K562 (cell line): ENCODE results near the gene SPEG. TPM values are rescaled to one million over a fixed set of nuclear protein-coding genes. Genes with fewer than 3 reads are reported as not detected.
A peak's percentile ranks its signal among the peaks of the same experiment; 100 is the strongest.

Experiments
- BCOR ChIP-seq: fragments of 450-650 bp; IDR thresholded peaks from 2 replicates; pipeline ENCODE4 v1.6.1; 2016
- EZH2 ChIP-seq: IDR thresholded peaks from 2 replicates; pipeline ENCODE4 v1.6.1; 2012; ENCODE audit warnings: low read depth, mild to moderate bottlenecking, inconsistent platforms, low read length, borderline replicate concordance
- HDAC2 ChIP-seq: fragments of 450-650 bp; IDR thresholded peaks from 2 replicates; pipeline ENCODE4 v1.6.1; 2016; ENCODE audit warnings: mild to moderate bottlenecking
- HLTF ChIP-seq: fragments of 450-650 bp; IDR thresholded peaks from 2 replicates; pipeline ENCODE4 v1.6.1; 2016
- HMG20B ChIP-seq: fragments of 250-450 bp; sonication (Bioruptor Pico); IDR thresholded peaks from 2 replicates; pipeline ENCODE4 v1.5.0; 2021; ENCODE audit warnings: mild to moderate bottlenecking
- IRF2 ChIP-seq: sonication (generic); formaldehyde crosslinking; IDR thresholded peaks from 2 replicates; pipeline ENCODE4 v1.8.1; 2022; ENCODE audit warnings: mild to moderate bottlenecking, missing genetic modification reagents
- MAZ ChIP-seq, 2 experiments: fragments of 450-650 bp in 1 of 2; sonication (generic) in 1 of 2; formaldehyde crosslinking; IDR thresholded peaks in 1 of 2; conservative IDR thresholded peaks in 1 of 2; 2 replicates each; pipeline versions ENCODE4 v1.4.0 to v1.5.0; 2020; ENCODE audit warnings: mild to moderate bottlenecking in 1 of 2, missing genetic modification reagents in 1 of 2
- MTA1 ChIP-seq: fragments of 450-650 bp; IDR thresholded peaks from 2 replicates; pipeline ENCODE4 v1.6.1; 2017; ENCODE audit warnings: borderline replicate concordance
- POLR2B ChIP-seq: fragments of 450-650 bp; IDR thresholded peaks from 2 replicates; pipeline ENCODE4 v1.6.1; 2018; ENCODE audit warnings: low read depth; ENCODE audit not compliant: partially characterized antibody
- RBM15 ChIP-seq: fragments of 200-400 bp; formaldehyde crosslinking; IDR thresholded peaks from 2 replicates; pipeline ENCODE4 v1.6.1; 2018; ENCODE audit warnings: mild to moderate bottlenecking, low read length, moderate library complexity; ENCODE audit not compliant: insufficient read depth
- RBM22 ChIP-seq: fragments of 200-400 bp; formaldehyde crosslinking; IDR thresholded peaks from 2 replicates; pipeline ENCODE4 v1.6.1; 2018; ENCODE audit warnings: low read length, low read depth; ENCODE audit not compliant: poor library complexity, severe bottlenecking
- ZNF354B ChIP-seq: fragments of 250-450 bp; sonication (Bioruptor Pico); IDR thresholded peaks from 2 replicates; pipeline ENCODE4 v1.4.0; 2020
- polyA plus RNA-seq, 8 experiments: library from polyadenylated mRNA; depleted of rRNA in 4 of 8; stranded (reverse) in 5 of 8; unstranded in 3 of 8; fragments of >200 nt; fragmentation: Nextera tagmentation in 2 of 8; fragmentation: Illumina TruSeq in 1 of 8; extraction: Ambion mirVana in 2 of 8; extraction: Trizol in 1 of 8; gene quantifications; 2 replicates each; pipeline versions ENCODE4 v1.2.1 to v1.2.3, GENCODE V29; 2011 to 2014; ENCODE audit warnings: inconsistent platforms in 1 of 8, missing spikeins in 1 of 8
- total RNA-seq, 7 experiments: library from RNA; depleted of rRNA in 6 of 7; stranded (reverse); fragments of >200 nt in 6 of 7; fragmentation: Illumina TruSeq in 2 of 7; extraction: Trizol in 2 of 7; gene quantifications; 2 replicates each; pipeline versions ENCODE4 v1.2.1 to v1.2.3, GENCODE V29; 2011 to 2021; ENCODE audit warnings: low replicate concordance in 1 of 7
- TF ChIP-seq, protein P1 (sequence below): fragments of 450-650 bp; formaldehyde crosslinking; IDR thresholded peaks from 2 replicates; pipeline ENCODE4 v1.4.0; 2020; ENCODE audit warnings: mild to moderate bottlenecking, mixed read lengths
- TF ChIP-seq, protein P2 (sequence below): fragments of 450-650 bp; IDR thresholded peaks from 2 replicates; pipeline ENCODE4 v1.6.1; 2016; ENCODE audit warnings: missing biosample characterization, missing genetic modification characterization
- TF ChIP-seq, protein P3 (sequence below): IDR thresholded peaks from 2 replicates; pipeline ENCODE4 v1.6.1; 2011; ENCODE audit not compliant: insufficient read length; ENCODE audit errors: extremely low read depth

Gene SPEG
- total and polyA plus RNA-seq, 9 of the 15 experiments (the other 6 are each of a cell fraction or from before 2014, with no cell fraction given) = 0.49 to 8.7 (median 3.0) TPM

DNA sequence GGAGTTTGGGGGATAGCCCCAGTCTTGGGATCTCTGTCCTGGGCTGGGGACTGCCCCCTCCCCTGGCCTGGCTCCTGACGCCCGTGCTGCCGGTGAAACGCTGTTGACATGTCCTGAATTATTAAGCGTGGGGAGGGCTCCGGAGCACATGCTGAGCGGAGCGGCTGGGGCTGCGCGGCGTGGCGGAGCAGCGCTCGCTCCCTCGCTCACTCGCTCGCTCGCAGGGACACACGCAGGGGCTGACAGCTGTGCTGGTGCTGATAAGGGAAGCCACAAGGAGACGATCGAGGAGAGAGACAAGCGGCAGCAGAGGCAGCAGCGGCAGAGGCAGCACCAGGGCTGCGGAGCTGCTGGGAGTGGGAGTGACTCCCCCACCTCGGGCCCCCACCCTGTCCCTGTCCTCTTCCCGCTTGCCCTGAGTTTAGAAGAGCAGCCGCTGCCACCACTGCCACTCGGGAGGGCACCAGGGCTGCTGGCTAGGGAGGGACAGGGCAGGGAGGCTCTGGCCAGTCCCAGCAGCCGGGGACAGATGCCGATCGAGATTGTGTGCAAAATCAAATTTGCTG is 79.6 kb downstream of the SPEG start, which contains the start of gene ASIC4 (continued):
- TF ChIP-seq MAZ (CRISPR knock-in tag; conservative IDR thresholded peaks at IDR 0.05 in 1 of 2, IDR thresholded peaks at IDR 0.05 in 1 of 2) (peak; percentile 94 to 97), RBM22 (peak; percentile 50), HLTF (peak; percentile 76; the same call in 1 of the 2 replicates), ZNF354B (CRISPR knock-in tag) (no peak), HMG20B (CRISPR knock-in tag) (no peak), POLR2B (no peak), RBM15 (no peak), BCOR (peak; percentile 98), HDAC2 (peak; percentile 81), EZH2 (no peak), MTA1 (peak; percentile 89), IRF2 (CRISPR knock-in tag) (no peak)
- TF ChIP-seq, protein P1, sequence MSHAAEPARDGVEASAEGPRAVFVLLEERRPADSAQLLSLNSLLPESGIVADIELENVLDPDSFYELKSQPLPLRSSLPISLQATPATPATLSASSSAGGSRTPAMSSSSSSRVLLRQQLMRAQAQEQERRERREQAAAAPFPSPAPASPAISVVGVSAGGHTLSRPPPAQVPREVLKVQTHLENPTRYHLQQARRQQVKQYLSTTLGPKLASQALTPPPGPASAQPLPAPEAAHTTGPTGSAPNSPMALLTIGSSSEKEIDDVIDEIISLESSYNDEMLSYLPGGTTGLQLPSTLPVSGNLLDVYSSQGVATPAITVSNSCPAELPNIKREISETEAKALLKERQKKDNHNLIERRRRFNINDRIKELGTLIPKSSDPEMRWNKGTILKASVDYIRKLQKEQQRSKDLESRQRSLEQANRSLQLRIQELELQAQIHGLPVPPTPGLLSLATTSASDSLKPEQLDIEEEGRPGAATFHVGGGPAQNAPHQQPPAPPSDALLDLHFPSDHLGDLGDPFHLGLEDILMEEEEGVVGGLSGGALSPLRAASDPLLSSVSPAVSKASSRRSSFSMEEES (CRISPR knock-in tag) = no peak
- TF ChIP-seq, protein P2, sequence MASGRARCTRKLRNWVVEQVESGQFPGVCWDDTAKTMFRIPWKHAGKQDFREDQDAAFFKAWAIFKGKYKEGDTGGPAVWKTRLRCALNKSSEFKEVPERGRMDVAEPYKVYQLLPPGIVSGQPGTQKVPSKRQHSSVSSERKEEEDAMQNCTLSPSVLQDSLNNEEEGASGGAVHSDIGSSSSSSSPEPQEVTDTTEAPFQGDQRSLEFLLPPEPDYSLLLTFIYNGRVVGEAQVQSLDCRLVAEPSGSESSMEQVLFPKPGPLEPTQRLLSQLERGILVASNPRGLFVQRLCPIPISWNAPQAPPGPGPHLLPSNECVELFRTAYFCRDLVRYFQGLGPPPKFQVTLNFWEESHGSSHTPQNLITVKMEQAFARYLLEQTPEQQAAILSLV (tag) = no peak
- TF ChIP-seq, protein P3, sequence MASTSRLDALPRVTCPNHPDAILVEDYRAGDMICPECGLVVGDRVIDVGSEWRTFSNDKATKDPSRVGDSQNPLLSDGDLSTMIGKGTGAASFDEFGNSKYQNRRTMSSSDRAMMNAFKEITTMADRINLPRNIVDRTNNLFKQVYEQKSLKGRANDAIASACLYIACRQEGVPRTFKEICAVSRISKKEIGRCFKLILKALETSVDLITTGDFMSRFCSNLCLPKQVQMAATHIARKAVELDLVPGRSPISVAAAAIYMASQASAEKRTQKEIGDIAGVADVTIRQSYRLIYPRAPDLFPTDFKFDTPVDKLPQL = no peak
- TF ChIP-seq, all 486 proteins: peak for 171
